GM18873 (cell line): ENCODE measurements around the gene CNNM1.

ENCODE experiments used
- ATAC-seq: cut with Tn5 transposase; IDR thresholded peaks from one replicate; pipeline ENCODE4 v1.9.1; 2021; ENCODE audit warnings: mild to moderate bottlenecking, moderate library complexity, moderate number of reproducible peaks; ENCODE audit not compliant: unreplicated experiment, low FRiP score

The CNNM1 gene

DNA sequence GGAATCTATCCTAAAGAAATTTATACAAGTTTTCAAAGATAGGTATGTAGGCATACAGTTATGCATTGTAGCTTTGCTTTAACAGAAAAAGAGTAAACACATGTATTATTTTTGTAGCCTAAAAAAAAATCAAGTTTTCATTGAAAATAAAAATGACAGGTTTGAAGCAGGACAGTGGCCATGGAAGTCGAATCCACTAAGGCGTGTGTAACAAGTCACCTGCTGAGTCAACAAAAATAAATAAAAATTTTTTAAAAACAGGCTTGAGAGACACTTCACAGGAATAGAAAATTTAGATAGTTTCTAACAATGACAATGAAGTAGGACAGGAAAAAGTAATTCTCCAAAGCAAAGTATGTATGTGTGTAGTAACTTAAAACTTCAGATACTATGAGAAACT, 109.7 kb downstream of the CNNM1 start:
- ATAC-seq = no peak

DNA sequence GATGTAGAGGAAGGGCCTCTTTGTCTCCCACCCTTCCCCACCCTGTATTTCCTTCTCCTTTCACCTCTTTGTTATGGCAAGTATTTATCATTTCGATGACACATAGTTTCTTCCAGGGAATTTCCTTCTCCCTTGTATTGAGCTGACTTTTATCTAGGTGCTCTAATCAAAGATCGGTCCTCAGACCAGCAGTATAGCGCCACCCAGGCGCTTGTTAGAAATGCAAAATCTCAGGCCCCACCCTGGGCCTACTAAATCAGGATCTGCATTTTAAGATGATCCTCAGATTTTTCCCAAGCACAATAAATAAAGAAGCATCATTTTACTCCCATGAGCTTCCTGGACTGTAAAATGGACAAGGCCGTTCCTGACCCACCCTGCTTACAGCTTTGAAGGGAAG, 113.2 kb downstream of the CNNM1 start:
- ATAC-seq = no peak

DNA sequence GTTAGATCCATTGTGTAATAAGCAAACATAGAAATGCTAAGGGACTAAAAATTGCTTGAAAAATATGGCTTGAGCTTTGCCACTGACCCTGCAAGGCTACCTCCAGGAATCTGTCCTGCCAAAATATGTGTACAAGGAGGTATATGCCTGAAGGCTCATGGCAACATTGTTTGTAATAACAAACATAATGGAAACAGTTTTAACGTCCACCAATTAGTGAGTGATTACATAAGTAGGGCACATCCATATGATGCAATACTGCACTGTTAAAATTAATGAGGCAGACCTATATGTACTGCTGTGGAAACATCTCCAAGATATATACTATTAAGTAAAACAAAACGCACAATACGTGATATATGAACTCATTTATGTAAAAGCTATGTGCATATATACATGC, 114.3 kb downstream of the CNNM1 start:
- no peak for ATAC-seq
